ENCODE results near the gene C1QTNF3.
"Not testable (repeated sequence)": the region's sequence is repeated elsewhere in the genome, so short reads cannot be mapped to it uniquely, and the experiment has no call there.

Gene C1QTNF3

DNA sequence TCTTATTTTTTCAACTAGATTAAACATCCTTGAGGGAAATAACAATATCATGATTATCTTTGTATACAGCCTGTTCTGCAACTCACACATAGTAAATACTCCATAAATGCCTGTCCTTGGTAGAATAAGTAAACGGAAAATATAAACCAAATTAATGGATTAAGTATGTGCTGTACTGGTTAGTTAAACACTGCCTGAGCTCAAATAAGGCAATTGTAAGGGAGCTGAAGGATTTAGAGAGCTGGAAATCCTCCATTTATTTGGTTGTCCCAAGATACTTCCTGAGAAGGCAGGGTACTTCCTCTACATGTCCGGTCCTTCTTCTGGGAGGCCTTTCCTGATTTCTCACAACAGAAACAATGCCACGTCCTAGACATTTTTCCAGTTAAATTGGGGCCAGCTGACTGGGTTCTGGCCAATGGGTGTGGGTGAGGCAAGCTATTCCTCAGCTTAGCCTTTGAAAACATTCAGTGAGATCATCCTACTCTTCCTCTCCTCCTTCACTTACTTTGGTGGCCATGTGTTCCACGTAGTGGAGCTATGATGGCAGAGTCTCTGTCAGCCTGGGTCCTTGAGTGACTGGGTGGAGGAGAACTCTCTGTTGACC lies 8.5 kb upstream of the C1QTNF3 start:
- no peak for DNase-seq (ENCODE audit: low read depth)

DNA sequence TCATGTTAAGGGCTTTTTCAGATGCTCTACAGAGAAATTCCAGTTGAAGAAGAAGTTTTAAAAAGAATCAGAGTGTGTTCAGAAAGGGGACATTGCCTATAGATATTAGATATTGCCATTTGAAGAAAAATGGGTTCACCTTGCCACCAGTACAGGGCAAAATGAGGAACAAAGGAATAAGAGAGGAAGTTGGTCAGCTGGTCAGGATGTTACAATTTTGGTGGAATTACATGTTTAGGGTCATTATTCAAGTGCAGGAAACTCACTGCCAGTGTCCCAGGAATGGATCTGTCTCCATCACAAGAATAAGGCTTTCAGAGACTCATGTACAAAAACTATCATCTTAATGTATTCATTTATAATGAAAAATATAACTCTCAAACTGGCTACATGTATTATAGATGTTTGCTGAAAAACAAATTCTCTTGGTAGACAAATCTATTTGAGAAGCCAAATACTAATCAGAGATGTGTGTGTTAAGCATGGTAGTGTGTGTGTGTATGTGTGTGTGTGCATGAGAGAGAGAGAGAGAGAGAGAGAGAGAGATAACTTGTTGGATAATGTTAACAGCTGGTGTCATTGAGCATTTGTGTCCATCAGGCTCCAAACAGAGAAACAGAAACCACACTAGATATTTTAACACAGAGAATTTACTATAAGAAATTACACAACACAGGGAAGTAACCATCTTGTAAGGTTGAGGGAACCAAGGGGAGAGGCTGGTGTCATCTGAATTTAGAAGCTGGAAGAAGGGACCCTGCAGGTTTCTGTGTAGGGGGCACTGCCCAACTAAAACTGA lies 5.0 kb upstream of the C1QTNF3 start:
- no peak for DNase-seq (ENCODE audit: low read depth)

- no peak for DNase-seq (ENCODE audit: low read depth)
These were observed 4.1 kb upstream of the C1QTNF3 start for GRCh38 chr5:34047143-34047542.

DNA sequence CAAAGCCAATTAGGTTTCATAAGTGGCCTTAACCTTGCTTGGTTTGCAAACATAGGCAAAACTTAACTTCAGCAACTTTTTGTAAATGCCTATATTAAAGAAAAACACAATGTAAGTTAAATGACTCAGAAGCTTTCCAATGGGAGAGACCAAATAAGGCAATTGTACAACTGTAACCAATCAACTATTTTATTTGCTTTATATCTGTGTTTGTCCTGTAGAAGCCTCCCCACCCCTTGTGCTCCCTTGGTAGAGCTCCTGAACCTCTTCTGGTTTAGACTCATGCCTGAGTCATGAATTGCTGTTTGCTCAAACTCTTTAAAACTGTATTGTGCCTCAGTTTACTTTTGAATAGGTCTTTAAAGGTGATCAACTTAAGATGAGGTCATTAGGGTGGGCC lies 3.0 kb upstream of the C1QTNF3 start:
- no peak for DNase-seq (ENCODE audit: low read depth)

DNA sequence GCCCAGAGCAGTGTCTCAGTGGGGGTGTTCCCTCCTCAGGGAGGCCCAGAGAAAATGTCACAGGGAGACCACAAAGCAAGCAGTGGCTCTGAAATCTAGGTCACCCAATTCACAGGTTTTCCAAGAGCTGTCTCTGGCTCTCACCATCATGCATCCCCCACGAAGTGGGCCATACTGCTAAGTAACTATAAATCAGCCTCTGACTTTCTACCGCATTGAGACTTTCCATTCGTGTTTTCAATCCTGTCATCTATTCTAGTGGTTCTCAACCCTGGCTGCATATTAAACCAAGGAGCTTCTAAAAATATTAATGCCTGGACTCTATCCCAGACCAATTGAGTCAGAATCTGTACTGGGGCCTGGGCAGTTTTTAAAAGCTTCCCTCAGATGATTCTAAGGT lies 2.0 kb upstream of the C1QTNF3 start:
- no peak for DNase-seq (ENCODE audit: low read depth)

DNA sequence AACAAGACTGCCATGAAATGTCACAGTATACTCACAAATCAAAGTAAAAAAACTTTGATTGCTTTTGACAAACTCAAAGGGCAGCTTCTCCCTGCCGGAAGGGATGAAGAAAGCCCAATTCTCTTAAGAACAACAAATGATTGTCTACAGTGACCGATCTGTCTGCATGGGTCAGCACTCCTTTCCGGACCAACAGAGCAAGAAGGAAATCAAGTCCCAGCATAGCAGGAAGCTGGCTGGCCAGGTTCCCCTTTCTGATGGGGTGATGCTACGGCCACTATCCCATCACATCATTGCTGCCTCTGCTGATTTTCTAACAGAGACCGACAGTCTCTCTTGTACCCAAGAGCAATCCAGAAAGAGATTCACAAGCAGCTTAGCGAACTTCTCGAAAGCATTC lies 692 bp downstream of the C1QTNF3 start:
- no peak for DNase-seq (ENCODE audit: low read depth)

DNA sequence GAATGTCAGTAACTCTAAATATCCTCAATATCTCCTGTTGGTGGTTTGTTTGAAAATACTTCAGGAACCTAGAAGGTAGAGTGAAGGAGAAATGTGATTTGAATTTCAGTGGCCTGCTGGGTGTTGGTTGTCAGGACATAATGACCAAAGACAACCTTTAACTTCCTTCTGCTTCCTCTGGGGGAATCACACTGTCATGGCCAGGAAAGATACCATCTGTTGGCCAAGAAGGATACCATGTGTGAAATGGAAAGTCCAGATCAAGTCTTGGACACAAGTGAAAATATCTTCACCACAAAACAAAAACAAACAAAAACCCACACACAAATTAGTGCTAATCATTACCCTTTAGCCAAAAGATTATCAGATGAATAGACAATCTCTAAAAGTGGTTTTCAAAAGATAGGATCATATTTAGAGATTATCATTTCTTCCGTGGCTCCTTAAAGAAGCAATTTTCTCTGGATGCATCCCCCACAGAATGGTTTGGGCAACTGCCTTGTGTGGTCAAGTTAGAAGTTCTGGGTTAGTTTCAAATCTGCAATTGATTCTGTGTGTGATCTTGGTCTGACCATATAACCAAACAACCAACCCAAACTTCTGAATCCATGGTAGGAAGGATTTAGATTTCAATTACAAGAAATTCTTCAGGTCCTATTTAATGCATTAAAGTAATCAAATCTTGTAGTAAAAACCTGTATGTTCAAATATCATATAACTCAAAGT lies 1.6 kb downstream of the C1QTNF3 start:
- DNase-seq (ENCODE audit: low read depth): no peak

- no peak for DNase-seq (ENCODE audit: low read depth)
These were observed 2.5 kb downstream of the C1QTNF3 start for GRCh38 chr5:34040472-34040871.

GRCh38 chr5:34039398-34040157 lies 3.4 kb downstream of the C1QTNF3 start:
- no peak for DNase-seq (ENCODE audit: low read depth)

- no peak for DNase-seq (ENCODE audit: low read depth)
These were observed 4.2 kb downstream of the C1QTNF3 start for GRCh38 chr5:34038838-34039237.

DNA sequence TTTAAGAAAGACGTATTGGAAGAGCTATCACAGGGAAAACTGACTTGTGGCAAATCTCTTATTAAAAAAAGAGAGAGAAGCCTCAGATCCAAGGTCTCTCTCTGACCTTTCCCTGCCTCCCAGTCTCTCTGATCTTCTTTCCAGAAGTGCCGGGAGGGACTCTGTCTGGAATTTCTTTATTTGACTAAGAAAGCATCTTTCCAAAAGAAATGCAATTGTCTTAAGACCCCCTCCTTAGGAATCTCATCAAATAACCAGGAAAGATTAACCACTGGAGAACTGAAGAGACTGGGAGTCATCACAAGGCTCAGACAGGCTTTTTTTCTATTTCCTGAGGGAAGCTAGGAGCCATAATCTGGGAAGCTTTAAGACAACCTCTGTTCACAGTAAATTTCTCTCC lies 4.6 kb downstream of the C1QTNF3 start:
- DNase-seq (ENCODE audit: low read depth): no peak

GRCh38 chr5:34037726-34038125 lies 5.3 kb downstream of the C1QTNF3 start:
- no peak for DNase-seq (ENCODE audit: low read depth)

GRCh38 chr5:34035756-34036155 lies 7.3 kb downstream of the C1QTNF3 start:
- no peak for DNase-seq (ENCODE audit: low read depth)

GRCh38 chr5:34034534-34035327 lies 8.3 kb downstream of the C1QTNF3 start:
- DNase-seq (ENCODE audit: low read depth): no peak

DNA sequence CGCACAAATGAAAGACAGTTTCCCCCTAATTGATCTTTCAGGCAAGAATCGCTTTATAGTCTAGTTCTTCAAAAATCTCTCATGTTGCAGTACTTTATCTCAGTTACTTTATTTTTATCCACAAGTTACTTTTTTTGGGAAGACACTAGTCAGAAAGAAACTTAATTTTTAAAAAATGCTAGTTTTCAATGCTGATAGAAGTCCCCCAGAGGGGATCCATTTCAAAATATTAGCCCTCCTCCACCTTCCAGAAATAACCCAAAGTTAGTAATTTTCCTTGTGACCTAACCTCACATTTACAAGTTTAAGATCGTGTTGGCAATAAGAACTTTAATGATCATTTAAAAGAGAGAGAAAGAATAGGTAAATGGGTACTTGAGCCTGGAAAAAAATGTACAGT lies 11.0 kb downstream of the C1QTNF3 start:
- DNase-seq (ENCODE audit: low read depth): no peak

DNA sequence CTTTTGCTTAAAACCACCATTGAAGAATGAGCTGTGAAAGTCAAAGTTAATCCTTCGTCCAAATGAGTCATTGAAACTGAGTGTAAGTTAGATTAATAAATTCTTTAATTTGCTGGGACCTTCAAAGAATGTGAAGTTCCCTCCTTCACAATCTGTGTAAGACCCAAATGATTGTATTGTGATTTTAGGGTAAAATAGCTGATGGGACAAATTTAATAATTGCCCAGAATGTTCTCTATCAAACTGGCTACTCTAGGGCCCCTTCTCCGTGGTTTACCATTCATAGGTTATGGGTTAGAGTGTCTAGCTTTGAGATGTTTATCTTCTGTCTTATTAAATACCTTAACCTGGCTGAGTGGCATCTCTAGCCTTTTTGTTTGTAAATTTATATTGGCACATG lies 11.9 kb downstream of the C1QTNF3 start:
- DNase-seq (ENCODE audit: low read depth): no peak

DNA sequence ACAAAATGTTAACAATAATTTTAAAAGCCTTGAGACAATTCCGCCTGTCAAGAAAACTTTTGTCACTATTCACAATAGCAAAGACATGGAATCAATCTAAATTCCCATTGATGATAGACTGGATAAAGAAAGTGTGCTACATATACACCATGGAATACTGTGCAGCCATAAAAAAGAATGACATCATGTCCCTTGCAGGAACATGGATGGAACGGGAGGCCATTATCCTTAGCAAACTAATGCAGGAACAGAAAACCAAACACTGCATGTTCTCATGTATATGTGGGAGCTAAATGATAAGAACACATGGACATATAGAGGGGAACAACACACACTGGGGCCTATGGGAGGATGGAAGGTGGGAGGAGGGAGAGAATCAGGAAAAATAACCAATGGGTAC lies 12.4 kb downstream of the C1QTNF3 start:
- DNase-seq (ENCODE audit: low read depth): not testable (repeated sequence)

- no peak for DNase-seq (ENCODE audit: low read depth)
These were observed 13.0 kb downstream of the C1QTNF3 start for GRCh38 chr5:34030048-34030447.

DNA sequence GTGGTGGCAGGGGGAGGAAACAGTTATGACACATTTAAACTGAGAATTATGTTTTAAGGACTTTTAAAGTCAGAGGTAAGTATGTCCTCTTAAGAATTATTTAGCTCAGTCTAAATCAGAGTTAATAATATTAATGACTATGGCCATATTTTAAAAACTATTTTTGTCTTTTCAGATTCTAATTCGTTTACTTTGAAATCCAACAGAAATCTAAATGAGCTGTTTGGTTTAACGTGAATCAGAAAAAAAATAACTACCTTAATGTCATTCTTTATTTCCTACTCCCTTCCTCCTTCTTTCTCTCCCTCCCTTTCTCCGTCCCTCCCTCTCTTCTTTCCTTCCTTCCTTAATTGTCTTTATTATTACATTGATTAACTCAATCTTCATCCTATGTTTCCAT lies 14.7 kb downstream of the C1QTNF3 start:
- no peak for DNase-seq (ENCODE audit: low read depth)

DNA sequence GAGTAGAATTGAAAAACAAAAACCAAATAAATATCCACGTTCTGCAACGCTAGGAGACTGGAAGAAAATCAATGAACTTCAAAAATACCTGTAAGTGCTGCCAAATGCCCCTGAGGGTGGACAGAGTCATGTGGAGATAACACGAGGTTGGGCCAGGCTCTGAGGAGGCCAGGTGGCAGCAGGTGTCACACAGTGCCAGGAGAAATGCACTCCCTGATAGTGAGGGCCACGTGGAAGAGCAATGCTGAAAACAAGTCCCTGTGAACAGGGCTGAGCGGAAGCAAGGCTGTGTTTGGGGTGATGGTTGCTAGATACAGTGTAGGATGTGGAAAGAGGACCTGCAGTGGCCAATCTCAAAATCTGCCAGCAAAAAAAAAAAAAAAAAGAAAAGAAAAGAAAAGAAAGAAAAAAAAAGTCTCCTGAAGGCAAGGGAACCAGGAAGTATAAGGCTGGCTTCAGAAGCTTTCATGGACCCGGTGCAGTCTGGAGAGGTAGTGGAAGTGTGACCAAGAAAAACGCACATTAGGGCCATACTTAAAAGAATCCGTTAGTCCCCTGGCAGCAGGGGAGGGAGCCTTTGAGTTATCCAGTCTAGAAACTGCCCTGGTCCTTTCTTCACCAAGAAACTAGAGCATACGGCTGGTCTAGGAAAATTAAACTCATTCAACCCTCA lies 16.8 kb downstream of the C1QTNF3 start:
- no peak for DNase-seq (ENCODE audit: low read depth)

DNA sequence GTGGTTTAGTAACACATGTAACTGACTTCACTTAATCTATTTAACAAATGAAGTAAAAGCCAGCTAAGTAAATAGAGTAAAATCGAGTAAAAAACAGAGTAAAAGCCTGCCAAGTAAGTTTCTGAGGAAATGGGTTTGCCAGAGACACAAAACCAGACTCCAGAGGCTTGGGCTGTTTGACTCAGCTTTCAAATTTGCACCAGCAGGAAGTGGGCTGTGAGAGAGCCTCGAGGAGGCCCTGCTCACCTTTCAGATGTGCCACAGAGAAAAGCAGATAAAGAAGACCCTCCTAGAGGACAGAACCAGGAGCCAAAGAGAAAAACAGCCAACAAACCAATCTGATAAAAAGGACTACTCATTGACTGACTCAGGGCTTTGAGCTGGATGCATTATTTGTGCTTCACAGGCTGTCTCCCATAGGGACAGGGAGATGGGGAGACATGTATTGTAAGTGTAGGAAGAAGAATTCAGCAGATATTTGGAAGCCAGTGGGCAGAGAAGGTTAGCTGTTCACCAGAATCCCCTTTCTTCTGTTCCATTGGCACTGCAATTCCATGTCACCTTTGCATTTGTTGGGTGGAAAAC lies 20.8 kb downstream of the C1QTNF3 start:
- no peak for DNase-seq (ENCODE audit: low read depth)
